Colonic mucosa (tissue), 4 donors: Measurements from ENCODE around the gene PRR15. TPM values are rescaled to one million over a fixed set of nuclear protein-coding genes. Genes with fewer than 3 reads are reported as not detected.

Source experiments
- DNase-seq: peaks from one replicate; pipeline ENCODE4 v3.0.0-alpha.2; 2020
- H3K27ac ChIP-seq: fragments of 200-600 bp; one replicate; pipeline ENCODE4 v1.8.0; 2021
- H3K27me3 ChIP-seq: fragments of 200-600 bp; one replicate; pipeline ENCODE4 v1.8.0; 2021
- H3K36me3 ChIP-seq: fragments of 200-600 bp; one replicate; pipeline ENCODE4 v1.8.0; 2021
- H3K4me1 ChIP-seq: fragments of 200-600 bp; one replicate; pipeline ENCODE4 v1.8.0; 2021; ENCODE audit warnings: mild to moderate bottlenecking
- H3K4me3 ChIP-seq: fragments of 200-600 bp; one replicate; pipeline ENCODE4 v1.8.0; 2021
- H3K9ac ChIP-seq, 2 donors: one replicate each; pipeline ENCODE4 v1.7.0; 2013; ENCODE audit warnings: control low read depth in 2 of 2, low read depth in 2 of 2, low read length in 2 of 2
- H3K9me3 ChIP-seq: fragments of 200-600 bp; one replicate; pipeline ENCODE4 v1.8.0; 2021
- CTCF ChIP-seq: fragments of 200-600 bp; IDR thresholded peaks from one replicate; pipeline ENCODE4 v1.8.0; 2022; ENCODE audit warnings: antibody characterized with exemption, mild to moderate bottlenecking
- intact Hi-C: fragments of 100-400 bp; cut with DNase I; formaldehyde crosslinking; loops from one replicate; pipeline ENCODE4 v1.14.1; 2022
- total RNA-seq, 2 donors: library from RNA; stranded (reverse); fragmentation: NEBNext Ultra II Directional in 1 of 2; extraction: Animal tissue kit (Norgen Biotek cat#: 25700) in 1 of 2; gene quantifications; one replicate each; pipeline ENCODE4 v1.2.1, GENCODE V29; 2021
- donor health status: healthy.
- donor health status: DM: no; HTN: no; CAD: no.
- donor health status: DM: no; HTN: no; CAD: no.

PRR15 gene
- total RNA-seq, 2 donors from 2014 or later: 129 to 194 TPM

- no peak overlapping the region for H3K4me3 ChIP-seq
- intact Hi-C loops: no loop called here
- DNase-seq: peak; percentile 77
- H3K9ac ChIP-seq: peak overlapping the region in 1 of 2 donors; percentile 4
- TF ChIP-seq CTCF: peak; percentile 83
- no peaks in the 10 kb centered on the region for H3K27me3 ChIP-seq
- no peaks in the 10 kb centered on the region for H3K36me3 ChIP-seq
- H3K4me1 ChIP-seq: peaks cover 4% of the 10 kb centered on the region
- H3K27ac ChIP-seq: peak overlapping the region; percentile 72
- no peaks in the 10 kb centered on the region for H3K9me3 ChIP-seq
These were observed 25.5 kb downstream of the PRR15 start for GRCh38 chr7:29588900-29589696.

GRCh38 chr7:29592866-29593265, 29.2 kb downstream of the PRR15 start:
- Histone ChIP-seq H3K9me3 (no peaks in the 10 kb centered on the region), H3K9ac (no peak overlapping the region), H3K4me1 (peaks cover 4% of the 10 kb centered on the region), H3K4me3 (no peak overlapping the region), H3K36me3 (no peaks in the 10 kb centered on the region), H3K27me3 (no peaks in the 10 kb centered on the region), H3K27ac (peak overlapping the region; percentile 23)
- intact Hi-C loops: no loop called here
- no peak for TF ChIP-seq CTCF
- DNase-seq: no peak

GRCh38 chr7:29593459-29593858, 29.8 kb downstream of the PRR15 start:
- H3K27ac ChIP-seq: peak overlapping the region; percentile 29
- DNase-seq: no peak
- peaks cover 4% of the 10 kb centered on the region for H3K4me1 ChIP-seq
- no peaks in the 10 kb centered on the region for H3K36me3 ChIP-seq
- no peaks in the 10 kb centered on the region for H3K9me3 ChIP-seq
- no peak overlapping the region for H3K9ac ChIP-seq
- intact Hi-C loops: no loop called here
- H3K4me3 ChIP-seq: no peak overlapping the region
- TF ChIP-seq CTCF: no peak
- H3K27me3 ChIP-seq: no peaks in the 10 kb centered on the region

- H3K27me3 ChIP-seq: no peaks in the 10 kb centered on the region
- TF ChIP-seq CTCF: no peak
- no peaks in the 10 kb centered on the region for H3K36me3 ChIP-seq
- H3K4me1 ChIP-seq: peaks cover 11% of the 10 kb centered on the region
- H3K27ac ChIP-seq: no peak overlapping the region
- H3K9me3 ChIP-seq: no peaks in the 10 kb centered on the region
- DNase-seq: no peak
- no peak overlapping the region for H3K4me3 ChIP-seq
- H3K9ac ChIP-seq: no peak overlapping the region
- intact Hi-C loops: no loop called here
These were observed 33.1 kb downstream of the PRR15 start for GRCh38 chr7:29596593-29597178.

GRCh38 chr7:29597266-29597665, 33.6 kb downstream of the PRR15 start:
- Histone ChIP-seq H3K9me3 (no peaks in the 10 kb centered on the region), H3K9ac (no peak overlapping the region), H3K36me3 (no peaks in the 10 kb centered on the region), H3K27ac (no peak overlapping the region), H3K27me3 (no peaks in the 10 kb centered on the region), H3K4me1 (peaks cover 11% of the 10 kb centered on the region), H3K4me3 (no peak overlapping the region)
- no peak for TF ChIP-seq CTCF
- intact Hi-C loops: no loop called here
- no peak for DNase-seq
